Astrocyte of the spinal cord (primary cell): Measurements from ENCODE around the gene CCL21.

Experiments used
- DNase-seq: peaks from one replicate; pipeline ENCODE4 v3.0.0; 2011; ENCODE audit warnings: low read depth, low spot score
- H3K4me3 ChIP-seq: 2 replicates; pipeline ENCODE4 v1.5.1; 2011; ENCODE audit warnings: low read depth, mild to moderate bottlenecking, low read length, moderate library complexity
- in situ Hi-C: cut with HindIII; loops from 2 replicates; pipeline ENCODE4 v1.10.0; 2017; ENCODE audit warnings: low sequenced_read_pairs
- TF ChIP-seq, protein P1 (sequence below): IDR thresholded peaks from 2 replicates; pipeline ENCODE4 v1.5.1; 2012; ENCODE audit warnings: low read depth, mild to moderate bottlenecking, low read length, inconsistent platforms

CCL21 gene

DNA sequence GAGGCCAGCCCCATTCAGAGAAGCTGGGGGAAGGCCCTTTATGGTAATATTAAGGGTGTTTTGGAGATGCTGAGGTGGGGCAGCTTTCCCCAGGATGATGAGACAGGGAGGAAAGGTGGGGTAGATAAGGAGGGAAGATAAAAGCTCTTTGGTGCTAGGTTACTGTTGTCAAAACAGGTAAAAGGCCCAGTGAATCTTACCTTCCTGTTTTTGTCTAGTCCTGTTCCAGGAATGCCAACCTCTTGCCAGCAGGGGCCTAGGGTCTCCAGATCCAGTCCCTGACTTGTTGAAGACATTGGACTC lies 46.7 kb downstream of the CCL21 start:
- in situ Hi-C loops = no loop called here
- TF ChIP-seq, protein P1, sequence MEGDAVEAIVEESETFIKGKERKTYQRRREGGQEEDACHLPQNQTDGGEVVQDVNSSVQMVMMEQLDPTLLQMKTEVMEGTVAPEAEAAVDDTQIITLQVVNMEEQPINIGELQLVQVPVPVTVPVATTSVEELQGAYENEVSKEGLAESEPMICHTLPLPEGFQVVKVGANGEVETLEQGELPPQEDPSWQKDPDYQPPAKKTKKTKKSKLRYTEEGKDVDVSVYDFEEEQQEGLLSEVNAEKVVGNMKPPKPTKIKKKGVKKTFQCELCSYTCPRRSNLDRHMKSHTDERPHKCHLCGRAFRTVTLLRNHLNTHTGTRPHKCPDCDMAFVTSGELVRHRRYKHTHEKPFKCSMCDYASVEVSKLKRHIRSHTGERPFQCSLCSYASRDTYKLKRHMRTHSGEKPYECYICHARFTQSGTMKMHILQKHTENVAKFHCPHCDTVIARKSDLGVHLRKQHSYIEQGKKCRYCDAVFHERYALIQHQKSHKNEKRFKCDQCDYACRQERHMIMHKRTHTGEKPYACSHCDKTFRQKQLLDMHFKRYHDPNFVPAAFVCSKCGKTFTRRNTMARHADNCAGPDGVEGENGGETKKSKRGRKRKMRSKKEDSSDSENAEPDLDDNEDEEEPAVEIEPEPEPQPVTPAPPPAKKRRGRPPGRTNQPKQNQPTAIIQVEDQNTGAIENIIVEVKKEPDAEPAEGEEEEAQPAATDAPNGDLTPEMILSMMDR = no peak
- H3K4me3 ChIP-seq = no peak overlapping the region
- no peak for DNase-seq

DNA sequence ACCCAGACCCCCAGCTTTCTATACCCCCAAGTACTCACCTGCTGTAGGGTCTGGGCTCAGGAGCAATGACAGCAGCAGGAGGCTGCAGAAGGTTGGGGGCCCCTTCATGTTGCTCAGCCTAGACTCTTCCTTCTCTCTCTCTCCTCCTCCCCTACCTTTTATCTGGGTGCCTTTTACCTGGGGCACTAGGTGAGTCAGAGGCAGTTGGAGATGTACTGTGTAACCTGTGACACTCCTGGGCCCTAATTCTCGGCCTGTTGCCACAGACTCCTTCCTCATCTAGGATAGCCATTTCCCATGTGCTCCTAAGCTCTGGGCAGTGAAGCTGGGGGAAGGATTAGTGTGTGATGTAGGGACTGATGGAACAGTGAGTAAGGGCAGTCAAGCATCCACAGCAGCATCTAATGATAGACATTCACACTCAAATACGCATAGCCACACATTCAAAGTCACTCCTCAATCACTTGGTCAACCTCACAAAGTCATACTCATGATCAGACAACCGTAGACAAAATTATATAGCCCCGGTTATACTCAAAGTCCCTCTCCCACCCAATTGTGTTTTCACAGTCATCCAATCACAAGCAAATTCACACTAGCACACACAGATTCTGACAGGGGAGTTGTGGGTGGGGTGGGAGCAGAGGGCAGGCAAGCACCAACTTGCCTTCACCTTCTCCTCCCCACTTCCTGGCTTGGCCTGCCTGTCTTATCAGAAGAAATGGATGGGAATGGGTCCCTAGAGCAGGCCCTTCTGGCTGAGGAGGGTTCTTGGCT lies 47.2 kb downstream of the CCL21 start, which contains the start of gene CCL27:
TSS of gene CCL27 (minus strand) at position 132 of the 777 bp plus-strand sequence. CDS start at position 108, 24 bp downstream.
- in situ Hi-C loops = no loop called here
- DNase-seq = no peak
- no peak within 1 kb of the TSS for H3K4me3 ChIP-seq
- TF ChIP-seq, protein P1 = no peak

DNA sequence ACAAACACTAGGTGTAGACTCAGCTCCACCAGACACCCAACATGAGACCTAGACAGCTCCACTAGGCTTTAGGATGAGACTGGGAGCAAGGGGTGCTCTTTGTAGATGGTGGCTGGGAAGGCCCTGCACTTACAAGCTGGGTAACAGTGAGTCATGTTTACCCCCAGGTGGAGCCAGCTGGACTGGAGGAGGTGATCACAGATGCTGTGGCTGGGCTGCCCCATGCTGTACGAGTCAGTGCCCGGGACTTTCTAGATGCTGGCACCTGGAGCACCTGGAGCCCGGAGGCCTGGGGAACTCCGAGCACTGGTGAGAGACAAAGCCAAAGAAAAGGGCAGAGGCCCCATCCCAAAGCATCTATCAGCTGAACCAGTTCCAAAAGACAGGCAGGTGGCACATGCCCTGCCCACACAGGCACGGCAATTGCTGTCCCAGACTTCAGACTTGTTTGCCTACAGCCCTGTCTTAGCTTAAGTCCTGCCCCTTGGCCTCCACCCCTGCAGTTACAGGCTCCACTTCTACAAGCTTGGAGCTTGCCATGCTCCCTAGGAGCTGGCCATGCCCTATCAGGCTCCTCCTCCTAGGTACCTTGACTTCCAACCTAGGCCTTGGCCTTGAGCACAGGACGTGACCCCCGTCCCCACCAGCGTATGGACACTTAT lies 50.2 kb downstream of the CCL21 start:
- in situ Hi-C loops = no loop called here
- DNase-seq = no peak
- TF ChIP-seq, protein P1 = no peak
- no peak overlapping the region for H3K4me3 ChIP-seq
